H9 (cell line): ENCODE measurements around the gene ERCC6L. TPM values are rescaled to one million over a fixed set of nuclear protein-coding genes. Genes with fewer than 3 reads are reported as not detected.

Source experiments
- DNase-seq: peaks from one replicate; pipeline ENCODE4 v3.0.0-alpha.2; 2017
- H2AFZ ChIP-seq: one replicate; pipeline ENCODE4 v1.6.1; 2013; ENCODE audit warnings: mild to moderate bottlenecking, low read length, control low read depth, moderate library complexity
- H2AK5ac ChIP-seq: 2 replicates; pipeline ENCODE4 v1.6.1; 2013; ENCODE audit warnings: low read length, control low read depth, mixed read lengths; ENCODE audit not compliant: insufficient read length
- H2BK120ac ChIP-seq: one replicate; pipeline ENCODE4 v1.6.1; 2013; ENCODE audit warnings: low read depth, mild to moderate bottlenecking, low read length, control low read depth, inconsistent platforms; ENCODE audit not compliant: poor library complexity, severe bottlenecking
- H2BK12ac ChIP-seq: 2 replicates; pipeline ENCODE4 v1.6.1; 2013; ENCODE audit warnings: low read length, control low read depth, mixed read lengths, low read depth; ENCODE audit not compliant: insufficient read length
- H2BK15ac ChIP-seq: 2 replicates; pipeline ENCODE4 v1.6.1; 2013; ENCODE audit warnings: low read depth, low read length, control low read depth
- H2BK20ac ChIP-seq: one replicate; pipeline ENCODE4 v1.6.1; 2013; ENCODE audit warnings: low read depth, mild to moderate bottlenecking, low read length, control low read depth, inconsistent platforms; ENCODE audit not compliant: poor library complexity, severe bottlenecking
- H2BK5ac ChIP-seq: 2 replicates; pipeline ENCODE4 v1.6.1; 2013; ENCODE audit warnings: low read length, control low read depth, mixed read lengths; ENCODE audit not compliant: insufficient read length
- H3K14ac ChIP-seq: 2 replicates; pipeline ENCODE4 v1.6.1; 2013; ENCODE audit warnings: low read length, control low read depth; ENCODE audit not compliant: insufficient read depth
- H3K18ac ChIP-seq: 2 replicates; pipeline ENCODE4 v1.6.1; 2013; ENCODE audit warnings: low read depth, mild to moderate bottlenecking, mixed read lengths, low read length, control low read depth; ENCODE audit not compliant: insufficient read length
- H3K23ac ChIP-seq: 2 replicates; pipeline ENCODE4 v1.6.1; 2013; ENCODE audit warnings: low read length, control low read depth, mixed read lengths, low read depth; ENCODE audit not compliant: insufficient read length
- H3K23me2 ChIP-seq: 2 replicates; pipeline ENCODE4 v1.6.1; 2013; ENCODE audit warnings: low read depth, mild to moderate bottlenecking, mixed read lengths, low read length, control low read depth; ENCODE audit not compliant: insufficient read length, poor library complexity, severe bottlenecking
- H3K27ac ChIP-seq: 2 replicates; pipeline ENCODE4 v1.5.1; 2013; ENCODE audit warnings: low read length, control low read depth, mixed read lengths, low read depth; ENCODE audit not compliant: insufficient read length
- H3K27me3 ChIP-seq: 2 replicates; pipeline ENCODE4 v1.6.1; 2013; ENCODE audit warnings: low read length, control low read depth, inconsistent platforms; ENCODE audit not compliant: insufficient read depth
- H3K4ac ChIP-seq: 2 replicates; pipeline ENCODE4 v1.6.1; 2013; ENCODE audit warnings: low read depth, mild to moderate bottlenecking, control low read depth, inconsistent platforms, low read length, moderate library complexity
- H3K4me1 ChIP-seq: 2 replicates; pipeline ENCODE4 v1.6.1; 2013; ENCODE audit warnings: low read length, control low read depth, inconsistent platforms; ENCODE audit not compliant: insufficient read depth
- H3K4me2 ChIP-seq: 2 replicates; pipeline ENCODE4 v1.6.1; 2013; ENCODE audit warnings: low read length, control low read depth, mixed read lengths; ENCODE audit not compliant: insufficient read length, insufficient read depth
- H3K56ac ChIP-seq: 2 replicates; pipeline ENCODE4 v1.6.1; 2013; ENCODE audit warnings: low read depth, mild to moderate bottlenecking, mixed read lengths, low read length, control low read depth; ENCODE audit not compliant: insufficient read length
- H3K79me1 ChIP-seq: 2 replicates; pipeline ENCODE4 v1.6.1; 2013; ENCODE audit warnings: low read depth, mild to moderate bottlenecking, moderate library complexity, low read length, control low read depth, inconsistent platforms; ENCODE audit not compliant: insufficient read depth, poor library complexity, severe bottlenecking
- H3K79me2 ChIP-seq: 2 replicates; pipeline ENCODE4 v1.6.1; 2013; ENCODE audit warnings: low read length, control low read depth, inconsistent platforms; ENCODE audit not compliant: insufficient read depth
- H3K9ac ChIP-seq: 2 replicates; pipeline ENCODE4 v1.6.1; 2013; ENCODE audit warnings: low read length, control low read depth, mixed read lengths; ENCODE audit not compliant: insufficient read length; ENCODE audit errors: extremely low read depth
- H3K9me3 ChIP-seq: one replicate; pipeline ENCODE4 v1.6.1; 2013; ENCODE audit warnings: low read depth, low read length, inconsistent platforms; ENCODE audit not compliant: control insufficient read depth
- H3T11ph ChIP-seq: one replicate; pipeline ENCODE4 v1.6.1; 2013; ENCODE audit warnings: mild to moderate bottlenecking, low read length, control low read depth, inconsistent platforms
- H4K20me1 ChIP-seq: one replicate; pipeline ENCODE4 v1.6.1; 2013; ENCODE audit not compliant: control insufficient read depth, insufficient read length, insufficient read depth
- H4K5ac ChIP-seq: 2 replicates; pipeline ENCODE4 v1.6.1; 2013; ENCODE audit warnings: low read depth, mild to moderate bottlenecking, mixed read lengths, low read length, control low read depth; ENCODE audit not compliant: insufficient read length
- H4K8ac ChIP-seq: replicated peaks from 2 replicates; pipeline ENCODE4 v1.6.1; 2013; ENCODE audit warnings: low read length, control low read depth, mixed read lengths, low read depth; ENCODE audit not compliant: insufficient read length
- H4K91ac ChIP-seq: 2 replicates; pipeline ENCODE4 v1.6.1; 2013; ENCODE audit warnings: low read depth, mild to moderate bottlenecking, moderate library complexity, mixed read lengths, low read length, control low read depth; ENCODE audit not compliant: insufficient read length
- H3K27ac Mint-ChIP-seq, 3 experiments: 2 replicates in 2 of 3; 3 replicates in 1 of 3; pipeline ENCODE4 v1.8.0; 2020 to 2021; ENCODE audit warnings: mixed read lengths in 3 of 3, mild to moderate bottlenecking in 1 of 3, moderate library complexity in 1 of 3
- H3K27me3 Mint-ChIP-seq: 2 replicates; pipeline ENCODE4 v1.8.0; 2021; ENCODE audit warnings: low read depth, mild to moderate bottlenecking, moderate library complexity, mixed read lengths
- H3K36me3 Mint-ChIP-seq, 3 experiments: 2 replicates in 2 of 3; 3 replicates in 1 of 3; pipeline ENCODE4 v1.8.0; 2020 to 2021; ENCODE audit warnings: low read depth in 3 of 3, mixed read lengths in 3 of 3; ENCODE audit not compliant: insufficient read depth in 1 of 3
- H3K4me1 Mint-ChIP-seq, 2 experiments: 2 replicates each; pipeline ENCODE4 v1.8.0; 2020; ENCODE audit warnings: mixed read lengths in 2 of 2
- H3K4me3 Mint-ChIP-seq, 2 experiments: 2 replicates in 1 of 2; 3 replicates in 1 of 2; pipeline ENCODE4 v1.8.0; 2020 to 2021; ENCODE audit warnings: mild to moderate bottlenecking in 2 of 2, mixed read lengths in 2 of 2, moderate library complexity in 1 of 2
- H3K9me3 Mint-ChIP-seq, 2 experiments: 2 replicates in 1 of 2; 3 replicates in 1 of 2; pipeline ENCODE4 v1.8.0; 2020; ENCODE audit warnings: mild to moderate bottlenecking in 2 of 2, mixed read lengths in 2 of 2, moderate library complexity in 1 of 2
- WGBS: extraction: QIAGEN DNeasy Blood & Tissue Kit; methylation state at CpG from one replicate; pipeline ENCODE4 v1.1.7; 2013; ENCODE audit warnings: missing lambda C conversion rate, low lambda C conversion rate, mixed read lengths; ENCODE audit not compliant: insufficient read length; ENCODE audit errors: extremely low coverage; 5-methylcytosine and 5-hydroxymethylcytosine counted together
- total RNA-seq: library from RNA; stranded (reverse); gene quantifications from 2 replicates; pipeline ENCODE4 v1.2.1, GENCODE V29; 2021
- TF ChIP-seq, protein P1 (sequence below): fragments of 200-600 bp; sonication (generic); conservative IDR thresholded peaks from 3 replicates; pipeline ENCODE4 v1.8.0; 2021; ENCODE audit warnings: antibody characterized with exemption, mild to moderate bottlenecking

Gene ERCC6L
- total RNA-seq, 1 experiment from 2014 or later, result 18.1 TPM

DNA sequence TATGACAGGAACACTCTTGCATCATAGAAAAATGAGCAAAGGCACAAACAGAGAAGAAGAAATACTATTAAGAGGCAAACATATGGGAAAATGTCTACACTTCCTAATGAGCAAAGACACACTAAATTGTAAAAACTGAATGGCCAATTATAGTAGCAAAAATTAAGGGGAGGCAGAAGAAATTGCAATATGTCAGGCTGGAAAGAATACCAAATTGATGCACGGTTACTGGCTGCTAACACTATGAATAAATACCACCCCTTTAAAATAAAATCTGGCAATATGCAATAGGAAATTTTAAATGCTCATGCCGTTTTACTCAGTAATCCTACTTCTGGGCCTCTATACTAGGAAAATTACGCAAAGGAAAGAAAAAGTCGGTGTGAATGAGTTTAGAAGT is 73.3 kb downstream of the ERCC6L start:
- H3K56ac ChIP-seq, result no peak overlapping the region
- no peak overlapping the region for H2BK20ac ChIP-seq
- H3K27ac Mint-ChIP-seq, result no peak overlapping the region; a peak in 1 of 7 replicates
- H2BK15ac ChIP-seq, result no peak overlapping the region
- no peak overlapping the region for H3K14ac ChIP-seq
- no peak overlapping the region for H3K4me3 Mint-ChIP-seq
- no peak overlapping the region for H3T11ph ChIP-seq
- H3K9ac ChIP-seq, result no peak overlapping the region
- TF ChIP-seq, protein P1, sequence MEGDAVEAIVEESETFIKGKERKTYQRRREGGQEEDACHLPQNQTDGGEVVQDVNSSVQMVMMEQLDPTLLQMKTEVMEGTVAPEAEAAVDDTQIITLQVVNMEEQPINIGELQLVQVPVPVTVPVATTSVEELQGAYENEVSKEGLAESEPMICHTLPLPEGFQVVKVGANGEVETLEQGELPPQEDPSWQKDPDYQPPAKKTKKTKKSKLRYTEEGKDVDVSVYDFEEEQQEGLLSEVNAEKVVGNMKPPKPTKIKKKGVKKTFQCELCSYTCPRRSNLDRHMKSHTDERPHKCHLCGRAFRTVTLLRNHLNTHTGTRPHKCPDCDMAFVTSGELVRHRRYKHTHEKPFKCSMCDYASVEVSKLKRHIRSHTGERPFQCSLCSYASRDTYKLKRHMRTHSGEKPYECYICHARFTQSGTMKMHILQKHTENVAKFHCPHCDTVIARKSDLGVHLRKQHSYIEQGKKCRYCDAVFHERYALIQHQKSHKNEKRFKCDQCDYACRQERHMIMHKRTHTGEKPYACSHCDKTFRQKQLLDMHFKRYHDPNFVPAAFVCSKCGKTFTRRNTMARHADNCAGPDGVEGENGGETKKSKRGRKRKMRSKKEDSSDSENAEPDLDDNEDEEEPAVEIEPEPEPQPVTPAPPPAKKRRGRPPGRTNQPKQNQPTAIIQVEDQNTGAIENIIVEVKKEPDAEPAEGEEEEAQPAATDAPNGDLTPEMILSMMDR, result no peak
- no peaks in the 10 kb centered on the region for H4K20me1 ChIP-seq
- no peak overlapping the region for H3K4me2 ChIP-seq
- H3K4ac ChIP-seq, result no peak overlapping the region
- no CpG with 5 or more reads among the region's 4 CpGs for WGBS
- DNase-seq, result no peak
- no peak overlapping the region for H2AK5ac ChIP-seq
- no peaks in the 10 kb centered on the region for H3K4me1 ChIP-seq
- H3K4me1 Mint-ChIP-seq, result no peaks in the 10 kb centered on the region
- H3K23me2 ChIP-seq, result no peaks in the 10 kb centered on the region
- H3K27me3 Mint-ChIP-seq, result peaks cover 10% of the 10 kb centered on the region
- no peaks in the 10 kb centered on the region for H3K79me1 ChIP-seq
- H2BK120ac ChIP-seq, result no peak overlapping the region
- no peak overlapping the region for H4K8ac ChIP-seq
- H3K18ac ChIP-seq, result no peak overlapping the region
- H2BK5ac ChIP-seq, result no peak overlapping the region
- H4K5ac ChIP-seq, result no peak overlapping the region
- H2AFZ ChIP-seq, result no peak overlapping the region
- no peak overlapping the region for H2BK12ac ChIP-seq
- no peaks in the 10 kb centered on the region; the same call in 1 of the 2 replicates for H3K27me3 ChIP-seq
- H3K27ac ChIP-seq, result no peak overlapping the region
- H3K9me3 Mint-ChIP-seq, result peaks cover 62 to 64% of the 10 kb centered on the region in 2 experiments
- H3K23ac ChIP-seq, result no peak overlapping the region
- no peak overlapping the region for H4K91ac ChIP-seq
- no peaks in the 10 kb centered on the region for H3K79me2 ChIP-seq
- H3K9me3 ChIP-seq, result peaks cover 12% of the 10 kb centered on the region
- H3K36me3 Mint-ChIP-seq, result peaks cover 0 to 5% (median under 1%) of the 10 kb centered on the region in 3 experiments; a peak in 4 of 7 replicates
